Lower leg skin (tissue), 3 donors: ENCODE data around the gene ACP1.

Experiments used
- CTCF ChIP-seq, 3 donors: fragments of 450-650 bp; IDR thresholded peaks; one replicate each; pipeline ENCODE4 v1.5.1; 2016; ENCODE audit warnings: antibody characterized with exemption in 3 of 3, mild to moderate bottlenecking in 3 of 3, moderate library complexity in 2 of 3
- POLR2A ChIP-seq, 2 donors: fragments of 450-650 bp; IDR thresholded peaks; one replicate each; pipeline ENCODE4 v1.6.1; 2016 to 2017; ENCODE audit warnings: antibody characterized with exemption in 2 of 2, mild to moderate bottlenecking in 1 of 2, moderate library complexity in 1 of 2

- no peak for TF ChIP-seq CTCF (IDR thresholded peaks at IDR 0.05)
- no peak for TF ChIP-seq POLR2A (IDR thresholded peaks at IDR 0.05)
Measured at GRCh38 chr2:238869-239268, 25.9 kb upstream of the ACP1 start.
